Neural crest cell (in vitro differentiated cells): ENCODE measurements around the gene MDFI. TPM values are rescaled to one million over a fixed set of nuclear protein-coding genes. Genes with fewer than 3 reads are reported as not detected.

ENCODE experiments used
- DNase-seq: peaks from one replicate; pipeline ENCODE4 v3.0.0; 2021; ENCODE audit warnings: low read depth, mixed read lengths, low spot score
- H3K27ac Mint-ChIP-seq: one replicate; pipeline ENCODE4 v1.8.0; 2021; ENCODE audit warnings: mild to moderate bottlenecking, mixed read lengths; ENCODE audit not compliant: unreplicated experiment
- H3K27me3 Mint-ChIP-seq: 2 replicates; pipeline ENCODE4 v1.8.0; 2021; ENCODE audit warnings: low read depth, mild to moderate bottlenecking, mixed read lengths
- H3K36me3 Mint-ChIP-seq: 2 replicates; pipeline ENCODE4 v1.8.0; 2021; ENCODE audit warnings: low read depth, mild to moderate bottlenecking, mixed read lengths
- H3K4me1 Mint-ChIP-seq: 2 replicates; pipeline ENCODE4 v1.8.0; 2021; ENCODE audit warnings: mixed read lengths
- H3K4me3 Mint-ChIP-seq: one replicate; pipeline ENCODE4 v1.8.0; 2021; ENCODE audit warnings: mild to moderate bottlenecking, mixed read lengths
- H3K9me3 Mint-ChIP-seq: 2 replicates; pipeline ENCODE4 v1.8.0; 2021; ENCODE audit warnings: mixed read lengths
- total RNA-seq: library from RNA; stranded (reverse); gene quantifications from 2 replicates; pipeline ENCODE4 v1.2.1, GENCODE V29; 2021
- TF ChIP-seq, protein P1 (sequence below): fragments of 200-600 bp; sonication (generic); conservative IDR thresholded peaks from 2 replicates; pipeline ENCODE4 v1.5.0; 2021; ENCODE audit warnings: antibody characterized with exemption, mild to moderate bottlenecking

MDFI gene
- total RNA-seq, 1 donor from 2014 or later: 65.8 TPM

- peaks cover 2% of the 10 kb centered on the region for H3K27me3 Mint-ChIP-seq
- no peak overlapping the region for H3K27ac Mint-ChIP-seq
- H3K9me3 Mint-ChIP-seq: no peaks in the 10 kb centered on the region
Measured at GRCh38 chr6:41688256-41688965, 50.1 kb downstream of the MDFI start.

DNA sequence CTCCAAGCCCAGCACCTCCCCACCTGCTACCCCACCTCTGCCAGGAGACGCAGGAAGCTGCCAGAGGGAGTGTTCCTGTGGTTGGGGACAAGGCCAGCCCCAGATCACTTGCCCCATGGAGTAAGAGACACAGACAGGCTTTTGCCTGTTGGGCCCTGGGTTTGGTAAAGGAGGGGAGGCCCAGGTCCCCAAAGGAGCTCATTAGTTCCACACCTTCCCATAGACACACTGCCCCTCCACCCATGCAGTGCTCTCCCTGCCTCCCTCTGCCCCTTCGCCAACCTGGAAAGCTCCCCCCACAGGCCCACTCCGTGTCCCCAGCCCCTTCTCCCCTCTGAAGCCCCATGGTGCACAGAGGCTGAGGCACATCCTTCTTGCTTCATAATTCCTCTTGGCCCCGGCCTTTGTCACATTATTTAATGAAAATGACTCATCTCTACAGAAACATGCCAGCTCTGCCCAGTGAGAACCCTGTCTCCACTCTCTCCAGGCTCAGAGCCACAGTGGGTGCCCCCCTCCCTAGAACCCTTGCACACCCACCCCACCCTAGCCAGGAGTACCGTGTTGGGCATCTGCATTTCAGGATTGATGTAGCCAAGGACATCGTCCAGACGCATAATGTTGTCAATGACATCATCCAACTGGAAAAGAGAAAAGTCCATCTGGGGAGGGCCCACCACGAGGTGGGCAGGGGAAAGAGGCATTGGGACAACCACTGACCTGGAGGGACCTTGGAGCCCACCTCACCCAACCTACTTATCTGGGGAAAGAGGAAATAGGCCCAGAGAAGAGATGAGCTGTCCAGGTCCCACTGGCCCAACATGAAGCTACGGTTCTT, 51.1 kb downstream of the MDFI start:
- TF ChIP-seq, protein P1, sequence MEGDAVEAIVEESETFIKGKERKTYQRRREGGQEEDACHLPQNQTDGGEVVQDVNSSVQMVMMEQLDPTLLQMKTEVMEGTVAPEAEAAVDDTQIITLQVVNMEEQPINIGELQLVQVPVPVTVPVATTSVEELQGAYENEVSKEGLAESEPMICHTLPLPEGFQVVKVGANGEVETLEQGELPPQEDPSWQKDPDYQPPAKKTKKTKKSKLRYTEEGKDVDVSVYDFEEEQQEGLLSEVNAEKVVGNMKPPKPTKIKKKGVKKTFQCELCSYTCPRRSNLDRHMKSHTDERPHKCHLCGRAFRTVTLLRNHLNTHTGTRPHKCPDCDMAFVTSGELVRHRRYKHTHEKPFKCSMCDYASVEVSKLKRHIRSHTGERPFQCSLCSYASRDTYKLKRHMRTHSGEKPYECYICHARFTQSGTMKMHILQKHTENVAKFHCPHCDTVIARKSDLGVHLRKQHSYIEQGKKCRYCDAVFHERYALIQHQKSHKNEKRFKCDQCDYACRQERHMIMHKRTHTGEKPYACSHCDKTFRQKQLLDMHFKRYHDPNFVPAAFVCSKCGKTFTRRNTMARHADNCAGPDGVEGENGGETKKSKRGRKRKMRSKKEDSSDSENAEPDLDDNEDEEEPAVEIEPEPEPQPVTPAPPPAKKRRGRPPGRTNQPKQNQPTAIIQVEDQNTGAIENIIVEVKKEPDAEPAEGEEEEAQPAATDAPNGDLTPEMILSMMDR: no peak
- no peak overlapping the region for H3K27ac Mint-ChIP-seq
- DNase-seq: no peak
- no peaks in the 10 kb centered on the region for H3K36me3 Mint-ChIP-seq
- no peaks in the 10 kb centered on the region for H3K4me1 Mint-ChIP-seq
- no peak overlapping the region for H3K4me3 Mint-ChIP-seq
- peaks cover 5% of the 10 kb centered on the region for H3K27me3 Mint-ChIP-seq
- no peaks in the 10 kb centered on the region for H3K9me3 Mint-ChIP-seq

More at GRCh38 chr6:41688256-41688965, 50.1 kb downstream of the MDFI start:
- Mint-ChIP-seq H3K4me1 (peaks cover 5% of the 10 kb centered on the region), H3K4me3 (no peak overlapping the region), H3K36me3 (no peaks in the 10 kb centered on the region)
- DNase-seq: no peak
- TF ChIP-seq, protein P1: no peak

GRCh38 chr6:41690541-41691330, 52.5 kb downstream of the MDFI start:
- no peaks in the 10 kb centered on the region for H3K36me3 Mint-ChIP-seq

GRCh38 chr6:41691426-41692079, 53.3 kb downstream of the MDFI start:
- Mint-ChIP-seq H3K4me1 (no peaks in the 10 kb centered on the region), H3K27ac (no peak overlapping the region), H3K36me3 (no peaks in the 10 kb centered on the region), H3K27me3 (peaks cover 5% of the 10 kb centered on the region), H3K4me3 (no peak overlapping the region), H3K9me3 (no peaks in the 10 kb centered on the region)
- DNase-seq: no peak
- TF ChIP-seq, protein P1: no peak

More at GRCh38 chr6:41690541-41691330, 52.5 kb downstream of the MDFI start:
- no peak overlapping the region for H3K27ac Mint-ChIP-seq
- no peaks in the 10 kb centered on the region for H3K4me1 Mint-ChIP-seq
- DNase-seq: no peak
- H3K9me3 Mint-ChIP-seq: no peaks in the 10 kb centered on the region
- H3K4me3 Mint-ChIP-seq: no peak overlapping the region
- TF ChIP-seq, protein P1: no peak
- peaks cover 5% of the 10 kb centered on the region for H3K27me3 Mint-ChIP-seq
